Esophagus squamous epithelium (tissue), 5 donors: ENCODE measurements around the gene PERP. TPM values are rescaled to one million over a fixed set of nuclear protein-coding genes. Genes with fewer than 3 reads are reported as not detected.
A peak's percentile ranks its signal among the peaks of the same experiment; 100 is the strongest.

Experiments used
- DNase-seq: peaks from one replicate; lab custom pipeline; 2025; lab: John Stamatoyannopoulos, UW
- H3K27ac ChIP-seq, 4 donors: fragments of 200-600 bp; sonication (generic); one replicate each; pipeline ENCODE4 v1.5.1; 2016 to 2019; ENCODE audit warnings: mild to moderate bottlenecking in 1 of 4
- H3K27me3 ChIP-seq, 4 donors: fragments of 200-600 bp; sonication (generic); 1 replicate in 3 of 4; 2 replicates in 1 of 4; pipeline versions ENCODE4 v1.5.1 to v1.6.0; 2017 to 2021; ENCODE audit warnings: antibody characterized with exemption in 1 of 4
- H3K36me3 ChIP-seq, 3 donors: fragments of 200-600 bp; sonication (generic); one replicate each; pipeline ENCODE4 v1.5.1; 2016 to 2019
- H3K4me1 ChIP-seq, 3 donors: fragments of 200-600 bp; sonication (generic); one replicate each; pipeline ENCODE4 v1.5.1; 2017 to 2019
- H3K4me3 ChIP-seq, 4 donors: fragments of 200-600 bp; sonication (generic); 1 replicate in 3 of 4; 2 replicates in 1 of 4; pipeline ENCODE4 v1.5.1; 2016 to 2019; ENCODE audit warnings: mild to moderate bottlenecking in 2 of 4, moderate library complexity in 1 of 4
- H3K9me3 ChIP-seq, 3 donors: fragments of 200-600 bp; sonication (generic); one replicate each; pipeline ENCODE4 v1.5.1; 2016 to 2019
- CTCF ChIP-seq, 6 experiments: fragments of 450-650 bp in 4 of 6; fragments of 200-600 bp in 2 of 6; sonication (generic) in 2 of 6; IDR thresholded peaks; one replicate each; pipeline ENCODE4 v1.5.1; 2016 to 2019; ENCODE audit warnings: antibody characterized with exemption in 6 of 6, mild to moderate bottlenecking in 4 of 6, moderate library complexity in 4 of 6
- POLR2A ChIP-seq, 4 donors: fragments of 450-650 bp; IDR thresholded peaks; one replicate each; pipeline ENCODE4 v1.6.1; 2017; ENCODE audit warnings: antibody characterized with exemption in 4 of 4, mild to moderate bottlenecking in 4 of 4, moderate library complexity in 3 of 4
- WGBS, 2 donors: methylation state at CpG; one replicate each; pipeline ENCODE4 v1.1.5; 2018; 5-methylcytosine and 5-hydroxymethylcytosine counted together
- intact Hi-C: fragments of 100-400 bp; cut with DNase I; formaldehyde crosslinking; loops from one replicate; pipeline ENCODE4 v1.15.0; 2022
- total RNA-seq, 4 donors: library from RNA; depleted of rRNA; stranded (reverse); fragments of >200 nt; gene quantifications; one replicate each; pipeline ENCODE4 v1.1.0, GENCODE V29; 2016
- donor health status: DM: yes; HTN: yes; CAD: no.

The PERP gene
- total RNA-seq, 4 donors from 2014 or later: 586 to 976 (median 833) TPM

- 82 to 86% methylated on average over 8 of the region's 8 CpGs for WGBS, 2 donors
- TF ChIP-seq POLR2A (IDR thresholded peaks at IDR 0.05) (no peak), CTCF (IDR thresholded peaks at IDR 0.05) (no peak)
- DNase-seq: no peak
- Histone ChIP-seq H3K27ac (no peak overlapping the region), H3K36me3 (no peaks in the 10 kb centered on the region), H3K27me3 (peaks cover 0 to 9% (median 0%) of the 10 kb centered on the region in 4 donors), H3K4me3 (no peak overlapping the region), H3K4me1 (peaks cover 0 to 8% (median 0%) of the 10 kb centered on the region in 3 donors), H3K9me3 (no peaks in the 10 kb centered on the region)
- intact Hi-C loops: loop anchor here (10.0 kb wide), 3 partner anchors 167 to 647 kb away; partner anchors contain the start of gene HEBP2
Observed at GRCh38 chr6:138117376-138117914, 10.2 kb upstream of the PERP start.

GRCh38 chr6:138116661-138116999, 9.4 kb upstream of the PERP start:
- Histone ChIP-seq H3K36me3 (no peaks in the 10 kb centered on the region), H3K4me3 (no peak overlapping the region), H3K27ac (no peak overlapping the region), H3K27me3 (peaks cover 0 to 9% (median 0%) of the 10 kb centered on the region in 4 donors), H3K4me1 (peaks cover 0 to 8% (median 0%) of the 10 kb centered on the region in 3 donors), H3K9me3 (no peaks in the 10 kb centered on the region)
- TF ChIP-seq CTCF (IDR thresholded peaks at IDR 0.05) (no peak), POLR2A (IDR thresholded peaks at IDR 0.05) (no peak)
- no peak for DNase-seq
- intact Hi-C loops: loop anchor here (10.0 kb wide), 3 partner anchors 168 to 648 kb away; partner anchors contain the start of gene HEBP2
- 58 to 60% methylated on average over 3 of the region's 3 CpGs for WGBS, 2 donors

DNA sequence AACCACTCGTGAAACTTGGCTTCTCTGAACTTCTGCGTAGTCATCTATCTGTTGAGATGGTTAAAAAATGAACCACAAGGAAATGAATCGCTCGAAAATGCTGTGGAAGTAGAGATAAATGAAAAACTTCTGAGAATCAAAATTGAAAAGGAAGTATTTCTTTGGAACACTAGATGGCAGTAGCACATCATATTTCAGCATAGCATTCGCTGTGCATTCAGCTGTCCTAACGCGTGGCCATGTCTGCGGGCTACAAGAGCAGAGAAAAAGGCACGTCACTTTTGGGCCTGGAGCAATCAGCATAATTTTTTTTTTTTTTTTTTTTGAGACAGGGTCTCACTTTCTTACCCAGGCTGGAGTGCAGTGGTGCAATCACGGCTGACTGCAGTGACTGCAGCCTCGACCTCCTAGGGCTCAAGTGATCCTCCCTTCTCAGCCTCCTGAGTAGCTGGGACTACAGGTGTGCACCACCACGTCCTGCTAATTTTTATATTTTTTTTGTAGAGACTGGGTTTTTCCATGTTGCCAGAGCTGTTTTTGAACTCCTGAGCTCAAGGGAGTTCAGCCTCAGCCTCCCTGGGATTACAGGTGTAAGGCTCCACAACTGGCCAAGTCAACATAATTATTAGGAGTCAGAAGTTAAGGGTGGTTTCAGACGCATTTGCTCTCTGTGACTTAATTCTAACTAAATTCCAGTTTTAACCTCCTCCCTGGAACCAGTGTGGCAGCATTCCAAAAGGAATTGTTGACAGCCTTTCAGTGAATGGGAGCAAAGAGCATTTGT, 8.8 kb upstream of the PERP start:
- no peak overlapping the region for H3K4me3 ChIP-seq
- H3K36me3 ChIP-seq: no peaks in the 10 kb centered on the region
- peaks cover 0 to 8% (median 0%) of the 10 kb centered on the region in 3 donors for H3K4me1 ChIP-seq
- TF ChIP-seq CTCF (IDR thresholded peaks at IDR 0.05): peak; percentile 61 to 85 (median 78)
- TF ChIP-seq POLR2A (IDR thresholded peaks at IDR 0.05): no peak
- 16 to 19% methylated on average over 13 of the region's 13 CpGs for WGBS, 2 donors
- H3K27ac ChIP-seq: no peak overlapping the region
- H3K27me3 ChIP-seq: peaks cover 0 to 9% (median 0%) of the 10 kb centered on the region in 4 donors
- no peaks in the 10 kb centered on the region for H3K9me3 ChIP-seq
- DNase-seq: no peak
- intact Hi-C loops: loop anchor here (10.0 kb wide), 3 partner anchors 169 to 649 kb away; partner anchors contain the start of gene HEBP2

GRCh38 chr6:138115201-138115600, 8.0 kb upstream of the PERP start:
- 32 to 61% methylated on average over 7 of the region's 7 CpGs for WGBS, 2 donors
- Histone ChIP-seq H3K36me3 (no peaks in the 10 kb centered on the region), H3K9me3 (no peaks in the 10 kb centered on the region), H3K27ac (no peak overlapping the region), H3K27me3 (peaks cover 0 to 9% (median 0%) of the 10 kb centered on the region in 4 donors), H3K4me1 (peaks cover 0 to 8% (median 0%) of the 10 kb centered on the region in 3 donors), H3K4me3 (no peak overlapping the region)
- no peak for DNase-seq
- TF ChIP-seq POLR2A (IDR thresholded peaks at IDR 0.05) (no peak), CTCF (IDR thresholded peaks at IDR 0.05) (no peak)
- intact Hi-C loops: loop anchor here (10.0 kb wide), 3 partner anchors 170 to 650 kb away; partner anchors contain the start of gene HEBP2
